ENCODE results near the gene LSAMP.

LSAMP gene

GRCh38 chr3:116181159-116181558, 264.1 kb downstream of the LSAMP start:
- no peaks in the 10 kb centered on the region for H3K27me3 ChIP-seq (ENCODE audit: control insufficient read depth, insufficient read depth, low read length)
- no peak overlapping the region for H3K9ac ChIP-seq (ENCODE audit: low read length)
- peaks cover 9% of the 10 kb centered on the region for H3K4me1 ChIP-seq (ENCODE audit: control insufficient read depth, low read depth, low read length)
- H3K4me3 ChIP-seq (ENCODE audit: low read length): no peak overlapping the region
- no peaks in the 10 kb centered on the region for H3K36me3 ChIP-seq (ENCODE audit: control insufficient read depth, low read depth, low read length)
- no peaks in the 10 kb centered on the region for H3K9me3 ChIP-seq (ENCODE audit: control insufficient read depth, low read depth, low read length)
- H3K27ac ChIP-seq (ENCODE audit: low read length): no peak overlapping the region

GRCh38 chr3:116179091-116179490, 266.2 kb downstream of the LSAMP start:
- H3K27ac ChIP-seq (ENCODE audit: low read length): no peak overlapping the region
- no peak overlapping the region for H3K9ac ChIP-seq (ENCODE audit: low read length)
- H3K27me3 ChIP-seq (ENCODE audit: control insufficient read depth, insufficient read depth, low read length): no peaks in the 10 kb centered on the region
- H3K4me3 ChIP-seq (ENCODE audit: low read length): no peak overlapping the region
- H3K36me3 ChIP-seq (ENCODE audit: control insufficient read depth, low read depth, low read length): no peaks in the 10 kb centered on the region
- H3K4me1 ChIP-seq (ENCODE audit: control insufficient read depth, low read depth, low read length): peaks cover 11% of the 10 kb centered on the region
- H3K9me3 ChIP-seq (ENCODE audit: control insufficient read depth, low read depth, low read length): no peaks in the 10 kb centered on the region

- Histone ChIP-seq H3K36me3 (ENCODE audit: control insufficient read depth, low read depth, low read length) (no peaks in the 10 kb centered on the region), H3K9ac (ENCODE audit: low read length) (no peak overlapping the region), H3K27ac (ENCODE audit: low read length) (no peak overlapping the region), H3K9me3 (ENCODE audit: control insufficient read depth, low read depth, low read length) (no peaks in the 10 kb centered on the region), H3K4me1 (ENCODE audit: control insufficient read depth, low read depth, low read length) (peaks cover 11% of the 10 kb centered on the region), H3K27me3 (ENCODE audit: control insufficient read depth, insufficient read depth, low read length) (no peaks in the 10 kb centered on the region), H3K4me3 (ENCODE audit: low read length) (no peak overlapping the region)
Measured at GRCh38 chr3:116176974-116177555, 268.2 kb downstream of the LSAMP start.

- Histone ChIP-seq H3K36me3 (ENCODE audit: control insufficient read depth, low read depth, low read length) (no peaks in the 10 kb centered on the region), H3K4me1 (ENCODE audit: control insufficient read depth, low read depth, low read length) (no peaks in the 10 kb centered on the region), H3K27ac (ENCODE audit: low read length) (no peak overlapping the region), H3K4me3 (ENCODE audit: low read length) (no peak overlapping the region), H3K27me3 (ENCODE audit: control insufficient read depth, insufficient read depth, low read length) (no peaks in the 10 kb centered on the region), H3K9me3 (ENCODE audit: control insufficient read depth, low read depth, low read length) (no peaks in the 10 kb centered on the region), H3K9ac (ENCODE audit: low read length) (no peak overlapping the region)
Measured at GRCh38 chr3:116166121-116166520, 279.2 kb downstream of the LSAMP start.

DNA sequence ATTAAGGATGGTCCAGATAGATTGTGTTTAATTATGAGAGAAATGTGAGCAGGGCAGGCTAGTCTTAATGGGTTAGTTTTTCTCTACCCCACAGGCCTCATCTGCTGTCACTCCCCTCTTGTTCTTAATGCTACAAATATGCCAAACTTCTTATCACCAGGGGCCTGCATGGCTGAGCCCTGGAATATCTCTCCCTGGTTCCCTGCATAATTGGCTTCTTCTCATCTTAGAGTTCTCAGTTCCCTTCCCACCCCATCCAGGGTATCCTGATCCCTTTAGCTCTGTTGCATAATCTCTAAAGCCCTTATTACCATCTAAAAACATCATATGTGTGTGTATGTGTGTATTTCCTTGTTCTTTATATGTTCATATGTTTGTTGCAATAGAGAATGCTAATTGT, 279.6 kb downstream of the LSAMP start:
- no peaks in the 10 kb centered on the region for H3K27me3 ChIP-seq (ENCODE audit: control insufficient read depth, insufficient read depth, low read length)
- no peak overlapping the region for H3K4me3 ChIP-seq (ENCODE audit: low read length)
- no peaks in the 10 kb centered on the region for H3K36me3 ChIP-seq (ENCODE audit: control insufficient read depth, low read depth, low read length)
- no peak overlapping the region for H3K9ac ChIP-seq (ENCODE audit: low read length)
- no peak overlapping the region for H3K27ac ChIP-seq (ENCODE audit: low read length)
- no peaks in the 10 kb centered on the region for H3K4me1 ChIP-seq (ENCODE audit: control insufficient read depth, low read depth, low read length)
- H3K9me3 ChIP-seq (ENCODE audit: control insufficient read depth, low read depth, low read length): no peaks in the 10 kb centered on the region

DNA sequence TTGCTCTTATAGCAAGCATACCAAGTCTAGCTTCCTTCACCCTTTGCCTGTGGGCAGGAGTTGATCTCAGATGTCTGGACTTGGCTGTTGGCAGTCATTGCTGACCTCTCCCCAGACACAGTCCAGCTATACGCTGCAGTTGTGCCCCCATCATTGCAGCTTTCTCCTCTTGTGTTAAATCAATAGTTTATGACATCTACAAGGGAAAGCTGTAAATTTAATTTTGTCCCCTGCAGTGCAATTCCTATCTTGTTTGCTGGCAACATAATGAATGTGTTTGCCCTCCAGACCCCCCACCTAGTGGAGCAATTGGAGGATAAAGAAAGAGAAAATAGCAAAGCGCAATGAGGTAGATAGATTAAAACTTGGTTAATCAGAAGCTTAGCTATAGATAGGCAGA, 280.2 kb downstream of the LSAMP start:
- H3K27me3 ChIP-seq (ENCODE audit: control insufficient read depth, insufficient read depth, low read length): no peaks in the 10 kb centered on the region
- H3K4me3 ChIP-seq (ENCODE audit: low read length): no peak overlapping the region
- no peak overlapping the region for H3K9ac ChIP-seq (ENCODE audit: low read length)
- no peak overlapping the region for H3K27ac ChIP-seq (ENCODE audit: low read length)
- no peaks in the 10 kb centered on the region for H3K9me3 ChIP-seq (ENCODE audit: control insufficient read depth, low read depth, low read length)
- no peaks in the 10 kb centered on the region for H3K4me1 ChIP-seq (ENCODE audit: control insufficient read depth, low read depth, low read length)
- H3K36me3 ChIP-seq (ENCODE audit: control insufficient read depth, low read depth, low read length): no peaks in the 10 kb centered on the region

GRCh38 chr3:116164039-116164438, 281.2 kb downstream of the LSAMP start:
- H3K4me3 ChIP-seq (ENCODE audit: low read length): no peak overlapping the region
- no peak overlapping the region for H3K27ac ChIP-seq (ENCODE audit: low read length)
- H3K36me3 ChIP-seq (ENCODE audit: control insufficient read depth, low read depth, low read length): no peaks in the 10 kb centered on the region

DNA sequence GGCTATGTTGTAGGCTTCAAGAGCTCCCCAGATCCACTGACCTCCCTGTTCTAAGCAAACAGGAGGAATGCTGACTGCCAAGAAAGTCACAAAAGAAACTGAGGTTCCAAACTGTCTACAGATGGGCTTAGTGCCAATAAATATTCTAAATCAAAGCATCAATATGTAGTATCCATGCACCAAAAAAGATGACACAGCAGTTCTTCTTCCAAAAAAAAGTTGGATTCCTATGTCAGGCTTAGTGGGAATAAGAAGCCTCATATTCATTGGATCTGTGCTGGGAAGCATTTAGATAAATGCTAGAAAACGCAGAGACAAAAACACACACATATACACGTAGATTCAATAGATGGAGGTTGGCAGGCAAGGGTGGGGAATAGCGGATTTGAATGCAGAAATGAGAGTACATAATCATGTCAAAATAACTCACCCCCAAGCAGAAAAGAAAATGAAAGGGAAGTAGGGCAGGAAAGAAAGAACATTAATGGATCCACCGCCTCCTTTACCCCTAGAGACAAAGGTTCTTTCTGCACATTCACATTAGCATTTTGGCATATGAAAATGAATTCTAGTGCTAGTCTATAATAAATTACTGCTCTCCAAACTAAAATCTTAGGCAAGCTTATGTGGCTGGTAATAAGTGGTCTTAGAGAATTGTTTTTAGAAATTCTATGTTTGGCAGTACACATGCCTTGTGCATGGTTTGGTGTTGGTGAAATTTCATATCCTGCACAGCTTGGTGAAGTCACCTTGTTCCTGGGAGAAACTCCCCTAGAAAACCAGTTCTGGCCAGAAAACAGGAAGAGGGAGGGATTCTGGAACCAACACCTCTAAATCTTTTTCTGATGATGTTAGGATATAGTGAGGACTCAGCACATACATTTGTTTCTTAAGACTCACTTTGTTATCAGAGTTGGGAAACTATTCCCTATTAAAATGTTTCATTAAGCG, 283.4 kb downstream of the LSAMP start:
- no peaks in the 10 kb centered on the region for H3K27me3 ChIP-seq (ENCODE audit: control insufficient read depth, insufficient read depth, low read length)
- no peaks in the 10 kb centered on the region for H3K36me3 ChIP-seq (ENCODE audit: control insufficient read depth, low read depth, low read length)
- H3K27ac ChIP-seq (ENCODE audit: low read length): no peak overlapping the region
- no peak overlapping the region for H3K4me3 ChIP-seq (ENCODE audit: low read length)
- no peaks in the 10 kb centered on the region for H3K4me1 ChIP-seq (ENCODE audit: control insufficient read depth, low read depth, low read length)
- H3K9ac ChIP-seq (ENCODE audit: low read length): no peak overlapping the region
- H3K9me3 ChIP-seq (ENCODE audit: control insufficient read depth, low read depth, low read length): no peaks in the 10 kb centered on the region

More at GRCh38 chr3:116164039-116164438, 281.2 kb downstream of the LSAMP start:
- Histone ChIP-seq H3K27me3 (ENCODE audit: control insufficient read depth, insufficient read depth, low read length) (no peaks in the 10 kb centered on the region), H3K9me3 (ENCODE audit: control insufficient read depth, low read depth, low read length) (no peaks in the 10 kb centered on the region), H3K9ac (ENCODE audit: low read length) (no peak overlapping the region), H3K4me1 (ENCODE audit: control insufficient read depth, low read depth, low read length) (no peaks in the 10 kb centered on the region)

- Histone ChIP-seq H3K4me1 (ENCODE audit: control insufficient read depth, low read depth, low read length) (no peaks in the 10 kb centered on the region), H3K27me3 (ENCODE audit: control insufficient read depth, insufficient read depth, low read length) (no peaks in the 10 kb centered on the region), H3K9me3 (ENCODE audit: control insufficient read depth, low read depth, low read length) (no peaks in the 10 kb centered on the region), H3K9ac (ENCODE audit: low read length) (no peak overlapping the region), H3K4me3 (ENCODE audit: low read length) (no peak overlapping the region), H3K36me3 (ENCODE audit: control insufficient read depth, low read depth, low read length) (no peaks in the 10 kb centered on the region), H3K27ac (ENCODE audit: low read length) (no peak overlapping the region)
Measured at GRCh38 chr3:116160594-116160993, 284.7 kb downstream of the LSAMP start.

- Histone ChIP-seq H3K36me3 (ENCODE audit: control insufficient read depth, low read depth, low read length) (no peaks in the 10 kb centered on the region), H3K9ac (ENCODE audit: low read length) (no peak overlapping the region), H3K27me3 (ENCODE audit: control insufficient read depth, insufficient read depth, low read length) (no peaks in the 10 kb centered on the region), H3K4me3 (ENCODE audit: low read length) (no peak overlapping the region), H3K27ac (ENCODE audit: low read length) (no peak overlapping the region), H3K9me3 (ENCODE audit: control insufficient read depth, low read depth, low read length) (no peaks in the 10 kb centered on the region), H3K4me1 (ENCODE audit: control insufficient read depth, low read depth, low read length) (peaks cover 3% of the 10 kb centered on the region)
Measured at GRCh38 chr3:116155841-116156240, 289.4 kb downstream of the LSAMP start.

GRCh38 chr3:116154389-116154788, 290.9 kb downstream of the LSAMP start:
- Histone ChIP-seq H3K9ac (ENCODE audit: low read length) (no peak overlapping the region), H3K27me3 (ENCODE audit: control insufficient read depth, insufficient read depth, low read length) (no peaks in the 10 kb centered on the region)

DNA sequence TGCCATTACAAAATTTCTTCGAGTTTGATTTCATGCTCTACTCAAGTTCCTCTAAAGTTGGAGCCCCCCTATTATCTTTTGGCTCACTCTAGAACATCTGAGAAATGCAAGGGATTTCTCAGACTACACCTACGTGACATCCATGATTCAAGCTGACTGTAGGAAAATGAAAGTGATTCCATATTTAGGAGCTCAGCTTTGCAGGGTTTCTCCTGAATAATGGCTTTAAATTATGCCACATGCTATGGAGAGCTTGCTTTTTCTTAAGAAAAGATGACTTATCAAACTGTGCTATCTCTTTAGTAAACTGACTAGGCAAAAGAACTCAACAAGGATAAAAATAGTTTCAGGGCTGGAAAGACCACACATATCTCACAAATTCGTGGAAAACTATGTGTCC, 292.1 kb downstream of the LSAMP start:
- H3K9ac ChIP-seq (ENCODE audit: low read length): no peak overlapping the region
- no peaks in the 10 kb centered on the region for H3K9me3 ChIP-seq (ENCODE audit: control insufficient read depth, low read depth, low read length)
- H3K36me3 ChIP-seq (ENCODE audit: control insufficient read depth, low read depth, low read length): no peaks in the 10 kb centered on the region
- no peak overlapping the region for H3K27ac ChIP-seq (ENCODE audit: low read length)
- H3K4me3 ChIP-seq (ENCODE audit: low read length): no peak overlapping the region
- H3K27me3 ChIP-seq (ENCODE audit: control insufficient read depth, insufficient read depth, low read length): no peaks in the 10 kb centered on the region
- H3K4me1 ChIP-seq (ENCODE audit: control insufficient read depth, low read depth, low read length): peaks cover 19% of the 10 kb centered on the region

More at GRCh38 chr3:116154389-116154788, 290.9 kb downstream of the LSAMP start:
- peaks cover 17% of the 10 kb centered on the region for H3K4me1 ChIP-seq (ENCODE audit: control insufficient read depth, low read depth, low read length)
- H3K9me3 ChIP-seq (ENCODE audit: control insufficient read depth, low read depth, low read length): no peaks in the 10 kb centered on the region
- H3K27ac ChIP-seq (ENCODE audit: low read length): no peak overlapping the region
- H3K36me3 ChIP-seq (ENCODE audit: control insufficient read depth, low read depth, low read length): no peaks in the 10 kb centered on the region
- H3K4me3 ChIP-seq (ENCODE audit: low read length): no peak overlapping the region
